ENCODE measurements around the gene EFCAB7.

EFCAB7 gene

DNA sequence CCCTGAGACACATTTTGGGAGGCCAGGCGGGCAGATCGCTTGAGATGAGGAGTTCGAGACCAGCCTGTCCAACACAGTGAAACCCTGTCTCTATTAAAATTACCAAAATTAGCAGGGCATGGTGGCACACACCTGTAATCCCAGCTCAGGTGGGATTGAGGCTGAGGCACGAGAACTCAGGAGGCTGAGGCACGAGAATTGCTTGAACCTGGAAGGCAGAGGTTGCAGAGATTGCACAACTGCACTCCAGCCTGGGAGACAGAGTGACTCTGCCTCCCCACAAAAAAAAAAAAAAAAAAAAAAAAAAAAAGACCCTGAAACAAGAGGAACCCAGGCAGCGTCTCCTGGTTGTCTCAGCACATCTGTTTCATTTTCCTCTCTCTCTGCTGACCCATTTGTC is 94.1 kb downstream of the EFCAB7 start:
- H3K27ac ChIP-seq (ENCODE audit: low read depth, low read length) = no peak overlapping the region
- no peaks in the 10 kb centered on the region for H3K4me1 ChIP-seq (ENCODE audit: control insufficient read depth in 1 of 2, insufficient read depth in 2 of 2, low read length in 2 of 2)
- H3K27me3 ChIP-seq (ENCODE audit: control insufficient read depth in 1 of 2, insufficient read depth in 2 of 2, low read length in 2 of 2) = no peaks in the 10 kb centered on the region
- peaks cover 0 to 7% of the 10 kb centered on the region in 2 donors for H3K36me3 ChIP-seq (ENCODE audit: control insufficient read depth in 1 of 2, insufficient read depth in 2 of 2, low read length in 2 of 2)
- no peaks in the 10 kb centered on the region for H3K9me3 ChIP-seq (ENCODE audit: control insufficient read depth in 1 of 2, low read length in 2 of 2)
- no peak overlapping the region for H3K9ac ChIP-seq (ENCODE audit: low read depth in 1 of 2, low read length in 2 of 2)
- H3K4me3 ChIP-seq (ENCODE audit: low read depth in 1 of 2, low read length in 2 of 2) = no peak overlapping the region

DNA sequence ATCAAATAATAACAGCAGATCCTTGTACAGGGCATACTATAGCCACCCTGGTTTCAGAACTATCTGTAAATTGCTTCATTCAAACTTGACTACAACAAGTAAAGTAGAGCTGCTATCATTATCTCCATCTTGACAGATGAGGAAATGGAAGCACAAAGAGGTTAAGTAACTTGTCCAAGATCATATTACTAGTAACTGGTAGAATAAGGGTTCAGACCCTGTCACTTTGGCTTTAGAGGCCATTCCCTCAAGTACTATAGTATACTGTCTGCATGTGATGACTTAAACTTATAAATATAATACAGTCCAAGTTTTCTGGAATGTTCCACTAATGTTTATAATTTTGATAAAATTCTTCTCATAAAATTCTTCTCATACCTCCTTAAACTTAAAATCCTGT is 94.7 kb downstream of the EFCAB7 start:
- Histone ChIP-seq H3K4me3 (ENCODE audit: low read depth in 1 of 2, low read length in 2 of 2) (no peak overlapping the region), H3K27ac (ENCODE audit: low read depth, low read length) (no peak overlapping the region), H3K9ac (ENCODE audit: low read depth in 1 of 2, low read length in 2 of 2) (no peak overlapping the region), H3K27me3 (ENCODE audit: control insufficient read depth in 1 of 2, insufficient read depth in 2 of 2, low read length in 2 of 2) (no peaks in the 10 kb centered on the region), H3K36me3 (ENCODE audit: control insufficient read depth in 1 of 2, insufficient read depth in 2 of 2, low read length in 2 of 2) (peaks cover 0 to 7% of the 10 kb centered on the region in 2 donors), H3K4me1 (ENCODE audit: control insufficient read depth in 1 of 2, insufficient read depth in 2 of 2, low read length in 2 of 2) (no peaks in the 10 kb centered on the region), H3K9me3 (ENCODE audit: control insufficient read depth in 1 of 2, low read length in 2 of 2) (no peaks in the 10 kb centered on the region)

DNA sequence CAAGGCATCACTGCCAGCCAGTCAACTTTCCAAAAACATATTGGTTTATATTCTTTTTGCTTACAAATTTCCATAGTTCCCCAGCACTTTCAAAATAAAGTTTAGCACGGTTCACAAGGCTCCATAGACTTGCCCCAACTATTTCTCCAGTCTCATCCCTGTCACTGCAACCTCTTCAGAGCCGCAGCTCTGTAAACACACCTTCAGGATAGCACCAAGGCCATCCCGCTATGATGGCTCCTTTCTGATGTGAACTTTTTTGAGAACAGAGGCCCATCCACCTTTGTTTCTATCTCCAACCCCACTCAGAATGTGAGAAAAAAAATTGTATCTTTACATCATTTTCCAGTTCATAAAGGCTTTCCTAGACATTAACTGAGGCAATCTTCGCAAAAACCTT is 96.2 kb downstream of the EFCAB7 start:
- H3K36me3 ChIP-seq (ENCODE audit: control insufficient read depth in 1 of 2, insufficient read depth in 2 of 2, low read length in 2 of 2) = peaks cover 0 to 7% of the 10 kb centered on the region in 2 donors
- no peak overlapping the region for H3K4me3 ChIP-seq (ENCODE audit: low read depth in 1 of 2, low read length in 2 of 2)
- H3K4me1 ChIP-seq (ENCODE audit: control insufficient read depth in 1 of 2, insufficient read depth in 2 of 2, low read length in 2 of 2) = no peaks in the 10 kb centered on the region
- H3K27ac ChIP-seq (ENCODE audit: low read depth, low read length) = no peak overlapping the region
- H3K9ac ChIP-seq (ENCODE audit: low read depth in 1 of 2, low read length in 2 of 2) = no peak overlapping the region
- H3K9me3 ChIP-seq (ENCODE audit: control insufficient read depth in 1 of 2, low read length in 2 of 2) = no peaks in the 10 kb centered on the region
- no peaks in the 10 kb centered on the region for H3K27me3 ChIP-seq (ENCODE audit: control insufficient read depth in 1 of 2, insufficient read depth in 2 of 2, low read length in 2 of 2)

DNA sequence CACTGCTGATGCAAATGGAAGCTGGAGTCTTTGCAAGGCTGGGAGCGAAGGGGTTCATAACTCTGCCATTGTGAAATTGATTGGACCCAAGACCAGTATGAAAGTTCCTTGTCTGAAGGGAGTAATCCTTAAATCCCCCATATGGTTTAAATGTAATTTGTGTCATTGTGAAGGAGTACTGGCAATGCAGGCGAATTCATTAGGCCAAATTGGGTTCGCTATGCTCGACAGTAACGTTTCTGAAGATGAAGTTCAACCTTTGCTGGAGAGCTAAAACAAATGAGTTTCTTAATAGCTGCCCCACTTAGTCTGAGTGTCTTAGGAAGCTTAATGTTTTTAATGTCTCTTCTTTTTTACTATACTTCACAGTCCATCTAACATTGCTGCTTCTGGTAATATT is 97.3 kb downstream of the EFCAB7 start:
- no peak overlapping the region for H3K9ac ChIP-seq (ENCODE audit: low read depth in 1 of 2, low read length in 2 of 2)
- no peaks in the 10 kb centered on the region for H3K27me3 ChIP-seq (ENCODE audit: control insufficient read depth in 1 of 2, insufficient read depth in 2 of 2, low read length in 2 of 2)
- no peak overlapping the region for H3K4me3 ChIP-seq (ENCODE audit: low read depth in 1 of 2, low read length in 2 of 2)
- no peaks in the 10 kb centered on the region for H3K4me1 ChIP-seq (ENCODE audit: control insufficient read depth in 1 of 2, insufficient read depth in 2 of 2, low read length in 2 of 2)
- no peak overlapping the region for H3K27ac ChIP-seq (ENCODE audit: low read depth, low read length)
- peaks cover 0 to 7% of the 10 kb centered on the region in 2 donors for H3K36me3 ChIP-seq (ENCODE audit: control insufficient read depth in 1 of 2, insufficient read depth in 2 of 2, low read length in 2 of 2)
- H3K9me3 ChIP-seq (ENCODE audit: control insufficient read depth in 1 of 2, low read length in 2 of 2) = no peaks in the 10 kb centered on the region

DNA sequence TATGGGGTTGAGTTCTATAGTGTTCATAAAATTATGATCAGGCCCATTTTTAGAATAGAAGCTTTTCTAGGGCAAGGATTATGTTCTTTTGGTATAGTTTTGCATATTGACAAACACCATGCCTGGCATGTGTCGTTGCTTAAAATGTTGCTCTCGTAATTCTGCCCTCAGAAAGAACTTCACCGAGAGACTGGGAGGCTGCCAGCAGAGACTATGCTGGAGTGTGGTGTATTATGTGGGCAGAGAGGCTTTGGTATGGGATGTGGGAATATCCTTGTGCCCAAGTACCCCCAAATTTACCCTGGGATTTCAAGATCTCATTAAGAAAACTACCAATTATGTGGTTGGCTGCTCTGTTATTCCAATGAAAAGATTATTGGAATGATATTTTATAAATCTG is 97.8 kb downstream of the EFCAB7 start:
- Histone ChIP-seq H3K9ac (ENCODE audit: low read depth in 1 of 2, low read length in 2 of 2) (no peak overlapping the region), H3K27ac (ENCODE audit: low read depth, low read length) (no peak overlapping the region), H3K4me1 (ENCODE audit: control insufficient read depth in 1 of 2, insufficient read depth in 2 of 2, low read length in 2 of 2) (no peaks in the 10 kb centered on the region), H3K9me3 (ENCODE audit: control insufficient read depth in 1 of 2, low read length in 2 of 2) (no peaks in the 10 kb centered on the region), H3K36me3 (ENCODE audit: control insufficient read depth in 1 of 2, insufficient read depth in 2 of 2, low read length in 2 of 2) (peaks cover 0 to 7% of the 10 kb centered on the region in 2 donors), H3K4me3 (ENCODE audit: low read depth in 1 of 2, low read length in 2 of 2) (no peak overlapping the region), H3K27me3 (ENCODE audit: control insufficient read depth in 1 of 2, insufficient read depth in 2 of 2, low read length in 2 of 2) (no peaks in the 10 kb centered on the region)

DNA sequence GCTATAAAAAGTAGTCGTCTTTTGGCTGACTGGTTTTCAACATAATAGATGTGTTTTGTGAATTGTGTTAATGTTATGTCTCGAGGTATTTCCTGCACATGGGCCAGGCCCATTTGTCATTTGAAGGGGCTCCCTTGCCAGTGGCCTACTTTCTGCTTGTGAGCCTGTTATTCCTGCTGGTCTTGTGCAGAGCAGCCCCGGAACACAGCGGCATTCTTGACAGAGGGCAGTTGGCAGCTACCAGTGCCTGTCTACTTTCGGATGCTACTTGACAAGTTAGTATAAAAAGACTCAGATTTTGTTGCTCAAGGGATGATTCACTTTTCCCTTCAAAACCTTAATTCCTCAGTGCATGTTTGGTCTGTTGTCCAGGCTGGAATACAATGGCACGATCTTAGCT is 98.4 kb downstream of the EFCAB7 start:
- no peak overlapping the region for H3K9ac ChIP-seq (ENCODE audit: low read depth in 1 of 2, low read length in 2 of 2)

More for the DNA sequence above, 98.4 kb downstream of the EFCAB7 start:
- Histone ChIP-seq H3K36me3 (ENCODE audit: control insufficient read depth in 1 of 2, insufficient read depth in 2 of 2, low read length in 2 of 2) (peaks cover 0 to 7% of the 10 kb centered on the region in 2 donors), H3K27ac (ENCODE audit: low read depth, low read length) (no peak overlapping the region), H3K9me3 (ENCODE audit: control insufficient read depth in 1 of 2, low read length in 2 of 2) (no peaks in the 10 kb centered on the region), H3K27me3 (ENCODE audit: control insufficient read depth in 1 of 2, insufficient read depth in 2 of 2, low read length in 2 of 2) (no peaks in the 10 kb centered on the region), H3K4me3 (ENCODE audit: low read depth in 1 of 2, low read length in 2 of 2) (no peak overlapping the region), H3K4me1 (ENCODE audit: control insufficient read depth in 1 of 2, insufficient read depth in 2 of 2, low read length in 2 of 2) (no peaks in the 10 kb centered on the region)
